SW 1271 (cell line): ENCODE data around the gene RPS27L.
A peak's percentile ranks its signal among the peaks of the same experiment; 100 is the strongest.

ENCODE experiments used
- DNase-seq, 2 experiments: peaks; one replicate each; lab custom pipeline; 2025; lab: John Stamatoyannopoulos, UW

Gene RPS27L

DNA sequence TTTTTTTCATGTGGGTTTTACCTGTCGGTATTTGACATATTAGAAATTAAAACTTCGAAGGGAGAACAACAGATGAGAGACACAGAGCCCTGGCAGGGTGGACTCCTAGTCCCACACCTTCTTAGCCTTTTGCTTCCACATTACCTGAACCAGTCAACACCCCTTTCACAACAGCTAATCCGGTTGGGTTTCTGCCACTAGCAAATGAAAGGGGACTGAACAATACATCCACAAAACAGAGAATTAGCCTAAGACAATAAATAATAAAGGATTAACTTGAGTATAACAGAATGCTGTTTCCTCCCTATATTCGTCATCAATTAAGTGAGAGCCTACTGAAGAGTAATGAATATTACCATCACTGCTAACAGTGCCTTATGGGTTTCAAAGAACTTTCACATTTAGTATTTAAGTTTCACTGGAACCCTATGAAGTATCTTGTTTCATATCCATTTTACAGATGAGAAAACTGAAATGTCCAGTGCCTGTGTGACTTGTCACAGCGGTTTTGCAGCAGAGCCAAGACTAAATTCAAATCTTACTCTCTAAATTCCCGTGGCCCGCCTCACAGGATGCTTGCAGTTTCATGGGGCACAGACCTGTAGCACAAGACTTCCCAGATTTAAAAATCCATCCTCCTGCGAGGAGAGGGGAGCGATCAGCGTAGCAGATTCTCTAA, 31.1 kb upstream of the RPS27L start:
- no peak for DNase-seq

DNA sequence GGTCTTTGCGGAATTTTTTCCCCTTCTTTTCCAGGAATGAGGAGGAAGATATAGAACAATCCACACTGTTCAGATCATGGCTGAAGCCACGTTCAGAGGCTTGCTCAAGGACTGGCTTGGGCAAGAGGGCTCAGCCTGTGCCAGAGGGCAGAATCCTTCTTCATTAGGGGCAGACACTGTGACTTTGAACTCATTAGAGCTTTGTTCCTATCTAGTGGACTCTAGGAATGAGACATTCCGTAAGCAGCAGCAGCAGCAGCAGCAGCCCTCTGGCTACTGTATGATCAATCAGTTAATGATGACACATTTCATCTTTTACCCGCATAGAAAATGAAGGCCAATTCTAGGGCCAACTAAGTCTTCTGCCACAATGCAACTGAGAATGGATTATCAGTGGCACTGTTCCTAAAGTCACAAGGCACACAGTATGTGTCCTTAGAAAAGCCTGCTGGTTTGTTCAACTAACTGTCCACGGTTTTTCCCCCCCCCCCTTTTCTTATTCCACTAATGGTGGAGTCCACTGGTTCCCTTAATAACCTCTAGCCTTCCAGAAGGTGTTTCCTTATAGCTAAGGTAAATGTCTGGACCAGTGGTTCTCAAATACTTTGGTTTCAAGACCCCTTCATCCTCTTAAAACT, 30.4 kb upstream of the RPS27L start:
- no peak for DNase-seq

DNA sequence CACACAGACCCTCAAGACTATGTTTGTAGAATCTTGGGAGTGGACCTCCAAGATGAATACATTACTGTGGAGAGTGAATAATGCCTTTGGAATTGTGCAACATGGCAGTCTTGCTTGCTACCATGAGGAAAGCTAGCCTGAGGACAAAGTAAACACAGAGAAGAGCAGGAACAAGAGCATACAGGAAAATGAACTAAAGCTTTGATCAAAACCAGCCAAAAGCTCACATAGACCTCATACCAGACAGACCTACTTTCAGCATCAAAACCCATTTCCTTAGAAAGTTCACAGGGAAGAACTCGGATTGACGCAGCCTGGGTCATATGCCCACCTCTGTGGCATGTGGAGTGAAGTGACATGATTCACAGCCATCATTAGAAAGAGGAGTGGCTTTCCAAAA, 28.8 kb upstream of the RPS27L start:
- no peak for DNase-seq

DNA sequence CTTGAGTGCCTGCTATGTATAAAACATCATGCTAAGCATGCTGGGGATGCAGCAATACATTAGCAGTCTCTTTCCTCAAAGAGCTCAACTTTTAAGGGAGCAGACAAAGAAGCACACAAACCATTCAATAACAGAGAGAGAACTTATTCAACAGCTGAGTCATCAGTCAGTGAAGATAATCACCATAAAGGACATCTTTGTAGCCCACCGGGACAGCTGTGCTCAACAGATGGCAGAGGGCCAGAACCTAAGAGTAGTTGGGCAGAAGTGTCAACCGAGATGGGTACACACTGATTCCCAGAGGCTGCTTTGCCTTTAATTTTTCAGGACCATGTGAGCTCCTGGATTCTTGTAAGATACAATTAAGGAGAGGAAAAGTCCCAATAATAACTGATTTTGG, 27.9 kb upstream of the RPS27L start:
- no peak for DNase-seq

DNA sequence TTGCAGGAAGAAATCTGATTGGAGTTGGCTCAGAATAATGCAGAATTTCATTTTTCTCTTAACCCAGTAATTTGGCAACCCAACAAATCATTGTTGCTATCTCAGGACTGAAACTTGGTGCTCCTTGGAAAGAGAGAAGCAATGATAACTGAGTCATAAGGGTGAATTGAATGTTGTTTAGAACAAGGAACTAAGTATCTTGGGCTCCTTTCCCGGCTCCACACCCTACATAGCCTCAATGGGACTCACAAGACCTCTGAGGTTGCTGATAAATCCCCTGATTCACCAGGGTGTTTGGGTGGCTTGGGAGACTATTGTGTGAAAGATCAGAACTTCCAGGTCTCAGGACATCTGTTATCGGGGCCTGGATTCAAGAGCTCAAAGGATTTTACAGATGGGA, 24.4 kb upstream of the RPS27L start:
- DNase-seq = no peak

DNA sequence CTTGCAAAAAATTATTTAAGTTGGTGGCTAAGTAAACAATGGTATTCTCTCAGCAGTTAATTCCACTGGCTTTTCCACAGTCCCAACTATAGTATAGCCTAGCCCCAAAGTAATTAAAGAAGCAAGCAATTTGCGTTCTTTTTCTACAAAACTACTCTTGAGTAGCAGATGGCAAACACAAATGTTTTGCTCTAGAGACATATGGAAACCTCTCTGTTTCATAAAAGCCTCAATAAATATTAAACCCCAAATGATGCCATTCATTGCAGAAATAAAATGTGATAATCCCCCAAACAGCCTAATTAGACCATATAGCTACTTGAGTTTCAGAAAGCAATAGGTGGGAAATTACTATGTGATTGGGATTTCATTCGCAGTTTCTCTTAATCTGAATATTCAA, 23.5 kb upstream of the RPS27L start:
- no peak for DNase-seq

DNA sequence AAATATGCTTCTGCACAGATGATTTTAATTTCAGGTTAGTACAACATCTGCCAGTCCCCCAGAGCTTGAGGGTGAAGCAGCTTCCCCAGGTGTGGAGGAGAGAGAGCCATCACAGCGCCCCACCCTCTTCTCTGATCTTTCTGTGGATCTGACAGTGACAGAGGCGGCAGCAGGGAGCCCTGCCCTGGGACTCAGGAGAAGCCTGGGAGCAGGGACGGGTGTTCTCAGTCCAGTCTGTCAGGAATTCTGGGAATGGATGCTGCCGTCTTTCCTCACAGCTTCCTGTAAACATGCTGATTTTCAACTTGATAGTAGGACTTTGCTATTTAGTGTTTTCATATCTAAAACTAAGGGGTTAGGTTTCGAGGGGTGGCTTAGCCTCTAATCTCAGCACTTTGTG, 20.8 kb upstream of the RPS27L start:
- DNase-seq = no peak

DNA sequence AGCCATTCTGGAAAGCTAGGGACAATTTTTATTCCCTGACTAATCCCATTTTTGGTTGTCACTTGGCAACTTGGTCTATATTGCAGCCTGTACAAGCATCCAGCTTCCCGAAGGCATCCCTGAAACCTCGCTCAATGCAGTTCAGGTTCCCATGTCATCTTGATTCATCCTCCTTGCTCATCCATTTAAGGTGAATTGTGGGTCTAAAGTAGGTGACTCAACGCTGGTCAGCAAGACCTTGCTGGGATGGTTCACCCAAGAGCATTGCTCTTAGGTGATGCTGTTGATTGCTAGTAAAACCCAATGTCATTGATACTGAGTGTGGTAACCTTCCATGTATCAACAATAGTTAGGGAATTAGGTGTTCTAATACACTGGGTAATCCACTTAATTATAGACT, 19.0 kb upstream of the RPS27L start:
- DNase-seq = no peak

DNA sequence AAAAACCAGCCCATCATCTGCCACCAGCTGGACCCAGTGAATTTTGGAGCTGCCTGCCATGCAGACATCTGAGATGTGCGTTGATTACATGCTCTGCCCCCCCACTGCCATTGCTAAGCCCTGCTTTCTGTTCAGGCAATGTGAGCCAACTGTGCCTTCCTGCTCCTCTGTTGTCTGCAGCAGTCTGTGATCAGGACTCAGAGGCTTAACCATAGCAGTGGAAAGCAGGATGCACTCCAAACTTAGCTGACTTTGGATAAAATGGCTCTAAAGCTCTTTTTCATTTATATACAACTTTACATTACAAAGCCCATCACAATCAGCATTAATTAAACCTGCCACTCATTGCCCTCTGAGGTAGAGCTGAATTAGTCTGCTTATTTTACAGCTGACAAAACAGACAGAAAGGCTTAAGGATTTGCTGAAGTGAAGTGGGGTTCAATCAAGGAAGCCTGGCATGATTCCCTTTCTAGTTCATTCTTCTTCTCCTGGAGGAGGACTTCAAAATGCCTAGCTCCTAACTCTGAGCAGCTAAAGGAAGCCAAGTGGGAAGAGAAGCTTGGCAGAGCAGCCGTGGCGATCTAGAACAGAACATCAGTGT, 15.7 kb upstream of the RPS27L start:
- no peak for DNase-seq

DNA sequence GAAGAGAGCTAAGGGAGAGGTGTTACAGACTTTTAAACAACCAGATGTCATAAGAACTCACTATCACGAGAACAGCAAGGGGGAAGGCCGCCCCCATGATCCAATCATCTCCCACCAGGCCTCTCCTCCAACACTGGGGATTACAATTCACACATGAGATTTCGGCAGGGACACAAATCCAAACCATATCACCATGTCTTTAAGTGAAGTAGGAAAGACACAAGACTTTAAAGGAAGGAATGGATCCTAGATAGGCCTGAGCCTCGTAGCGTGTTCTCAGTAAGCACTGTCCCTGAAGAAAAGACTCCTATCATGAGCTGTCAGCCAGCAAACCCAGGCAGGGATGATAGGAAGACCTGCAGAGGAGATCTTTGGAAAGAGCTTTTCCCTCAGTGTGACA, 15.1 kb upstream of the RPS27L start:
- DNase-seq = no peak

DNA sequence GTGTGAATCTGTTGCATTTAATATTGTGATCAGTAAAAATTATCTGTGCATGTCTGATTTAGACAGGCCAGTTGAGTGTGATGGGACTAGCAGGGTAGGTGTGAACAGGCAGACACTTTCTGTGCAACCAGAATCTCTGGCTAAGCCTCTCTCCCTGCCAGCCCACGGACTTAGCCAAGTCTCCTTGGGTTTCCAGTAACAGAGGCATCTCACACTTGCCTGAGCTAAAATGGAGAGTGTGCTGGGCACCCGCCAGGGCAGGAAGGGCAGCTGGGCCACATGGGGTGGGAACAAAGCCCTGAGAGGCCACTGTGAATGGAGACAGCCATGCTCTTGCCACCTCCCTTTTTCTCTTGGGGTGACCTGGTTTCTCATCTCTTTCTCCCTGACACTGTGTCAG, 12.5 kb upstream of the RPS27L start:
- no peak for DNase-seq

DNA sequence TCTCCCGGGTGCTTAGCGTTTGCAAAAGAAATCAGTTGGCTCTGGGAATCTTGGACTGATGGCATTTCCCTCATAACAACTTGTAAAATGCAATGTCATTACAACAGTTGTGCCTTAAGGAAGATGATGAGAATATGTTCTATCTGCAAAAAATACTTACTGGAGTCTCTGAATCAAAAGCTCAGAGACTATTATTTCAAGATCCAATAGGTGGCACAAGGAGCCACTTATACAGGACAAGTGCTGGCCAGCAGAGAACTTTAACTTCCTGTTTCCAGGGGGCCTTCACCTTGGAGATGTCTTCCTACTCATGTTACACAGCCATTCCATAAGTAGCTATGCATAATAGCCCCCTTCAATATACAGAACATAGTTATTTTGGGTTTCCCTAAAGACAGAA, 8.9 kb upstream of the RPS27L start:
- no peak for DNase-seq

DNA sequence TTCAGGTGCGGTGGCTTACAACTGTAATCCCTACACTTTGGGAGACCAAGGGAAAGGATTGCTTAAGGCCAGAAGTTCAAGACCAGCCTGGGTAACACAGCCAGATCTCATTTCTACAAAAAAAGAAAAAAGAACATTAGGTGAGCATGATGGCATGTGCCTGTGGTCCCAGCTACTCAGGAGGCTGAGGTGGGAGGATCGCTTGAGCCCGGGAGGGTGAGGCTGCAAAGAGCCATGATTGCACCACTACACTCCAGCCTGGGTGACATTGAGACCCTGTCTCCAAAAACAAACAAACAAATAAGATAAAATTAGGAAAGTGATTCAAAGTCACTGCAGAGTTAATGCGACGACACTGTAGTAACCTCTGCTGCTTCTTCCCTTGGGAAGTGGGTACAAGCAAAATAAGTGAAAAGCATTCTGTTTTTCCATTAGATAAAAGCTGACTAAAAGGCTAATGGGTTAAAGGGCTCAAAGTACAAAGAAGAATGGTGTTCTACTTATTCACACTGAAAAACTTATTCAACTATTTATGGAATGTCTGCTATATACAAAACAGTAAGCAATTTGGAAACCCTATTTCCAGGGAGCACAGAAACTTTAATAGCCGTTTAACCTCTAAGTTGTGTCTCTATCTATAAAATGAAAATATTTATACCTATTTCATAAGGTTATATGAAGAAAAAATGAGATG, 8.0 kb upstream of the RPS27L start:
- DNase-seq = no peak

DNA sequence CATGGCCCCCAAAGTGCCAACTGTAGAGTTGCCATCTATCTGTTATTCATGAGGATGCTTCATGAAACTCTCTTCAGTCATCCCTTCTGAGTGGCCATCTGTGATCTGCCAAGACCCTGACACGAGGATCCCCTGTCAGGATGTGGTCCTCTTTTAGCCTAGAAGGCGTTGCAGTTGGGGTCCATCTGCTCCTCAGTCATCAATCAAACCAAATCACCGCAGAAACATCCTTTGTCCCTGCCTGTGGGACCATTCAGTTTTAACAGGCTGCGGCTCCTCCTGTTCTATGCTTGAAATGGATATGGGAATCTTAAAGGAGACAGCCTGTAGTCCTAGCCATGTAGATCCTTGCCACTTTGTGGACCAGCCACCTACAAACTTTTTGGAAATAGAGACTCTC, 5.9 kb upstream of the RPS27L start:
- no peak for DNase-seq

DNA sequence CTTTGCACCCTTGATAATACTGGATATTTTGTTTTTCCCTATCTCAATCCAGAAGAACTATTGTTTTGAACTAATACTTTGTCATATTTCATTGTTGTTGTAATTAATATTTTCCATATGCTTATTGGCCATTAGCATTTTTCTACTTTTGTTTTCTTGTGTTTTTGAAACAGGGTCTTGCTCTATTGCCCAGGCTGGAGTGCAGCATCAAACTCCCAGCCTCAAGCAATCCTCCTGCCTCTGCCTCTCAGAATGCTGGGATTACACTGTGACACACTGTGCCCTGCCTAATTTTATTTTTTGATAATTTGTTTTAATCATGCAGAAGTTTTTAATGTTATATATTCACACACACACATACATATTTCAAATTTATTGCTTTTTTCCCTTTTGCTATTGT, 3.4 kb upstream of the RPS27L start:
- no peak for DNase-seq

DNA sequence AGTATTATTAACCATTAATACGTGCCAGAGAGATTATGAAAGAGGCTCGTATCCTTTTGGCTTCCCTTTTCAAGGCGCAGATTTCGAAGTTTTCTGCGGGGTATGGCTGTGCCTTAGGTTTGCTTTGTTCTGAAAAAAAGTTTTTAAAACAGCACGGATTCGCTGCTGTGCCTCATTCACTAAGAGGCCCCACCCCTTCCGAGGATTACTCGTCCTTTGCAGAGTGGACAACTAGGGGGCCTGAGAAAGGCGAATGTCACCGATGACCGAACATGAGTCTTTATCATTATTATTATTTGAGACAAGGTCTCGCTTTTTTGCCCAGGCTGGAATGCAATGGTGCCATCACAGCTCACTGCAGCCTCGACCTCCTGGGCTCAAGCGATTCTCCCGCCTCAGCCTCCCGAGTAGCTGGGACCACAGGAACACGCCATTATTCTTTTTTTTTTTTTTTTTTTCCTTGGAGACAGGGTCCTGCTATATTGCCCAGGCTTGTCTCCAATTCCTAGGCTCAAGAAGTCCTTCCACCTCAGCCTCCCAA, 684 bp upstream of the RPS27L start:
- peak; percentile 55 to 78 for DNase-seq

DNA sequence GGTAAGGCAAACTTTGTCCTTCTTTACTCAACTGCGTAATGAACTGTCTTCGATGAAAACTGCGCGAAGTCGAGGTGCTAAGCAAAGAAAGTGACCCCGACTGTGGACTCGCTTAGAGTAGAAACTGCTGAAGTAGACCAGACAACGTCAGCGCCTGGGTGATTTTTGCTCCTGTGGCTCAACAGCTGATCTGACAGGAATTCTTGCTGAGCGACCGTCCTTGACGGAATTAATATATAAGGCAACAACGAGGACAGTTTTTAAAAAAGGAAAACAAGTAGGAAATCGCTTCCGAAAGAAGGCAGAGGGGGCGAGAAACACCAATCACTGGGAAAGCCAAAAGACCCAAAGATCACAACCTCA, 541 bp downstream of the RPS27L start:
- DNase-seq = peak in 1 of 2 experiments; percentile 71

DNA sequence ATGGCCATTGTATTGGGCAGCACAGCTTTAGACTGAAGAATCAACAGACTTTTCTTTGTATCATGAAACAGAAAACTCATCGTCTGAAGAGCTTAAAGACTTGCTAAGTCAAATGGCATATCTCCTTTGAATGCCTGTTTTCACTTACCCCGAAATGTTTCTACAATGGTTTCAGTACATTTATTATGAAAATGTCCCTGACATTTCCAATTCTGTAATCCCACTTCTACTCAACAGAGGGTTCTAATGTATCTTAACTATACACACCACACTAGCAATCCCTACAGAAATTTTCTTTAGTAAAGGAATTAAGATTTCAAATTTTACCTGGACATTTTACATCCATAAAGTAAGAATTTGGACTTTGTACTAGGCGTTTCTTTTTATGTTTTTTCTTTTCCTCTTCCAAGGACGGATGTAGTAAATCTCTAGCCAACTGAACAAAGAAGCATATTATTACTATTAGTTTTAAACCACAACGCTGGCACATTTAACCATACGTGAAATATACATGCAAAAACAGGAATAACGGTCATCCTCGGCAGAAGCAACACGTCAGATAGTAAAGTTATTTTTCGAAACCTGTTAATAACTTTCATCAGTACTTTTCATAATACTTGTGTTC, 1.1 kb downstream of the RPS27L start:
- peak in 1 of 2 experiments; percentile 43 for DNase-seq

DNA sequence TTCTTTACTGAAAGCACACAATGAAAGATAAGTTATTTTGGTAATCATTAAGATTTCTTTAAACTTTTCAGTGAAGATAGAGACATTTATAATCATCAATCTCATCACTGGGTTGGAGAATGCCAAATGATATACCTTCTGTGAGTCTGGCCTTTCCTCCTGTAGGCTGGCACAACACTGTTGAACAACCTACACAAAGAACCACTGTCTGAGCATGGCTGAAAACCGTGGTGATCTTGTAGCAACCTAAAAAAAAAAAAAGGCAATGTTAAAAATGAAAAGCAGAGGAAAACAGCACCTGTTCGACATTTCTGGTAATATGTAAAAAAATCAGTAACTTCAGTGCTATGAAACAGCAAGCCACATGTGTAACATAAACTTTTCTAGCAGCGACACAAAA, 1.8 kb downstream of the RPS27L start:
- no peak for DNase-seq

DNA sequence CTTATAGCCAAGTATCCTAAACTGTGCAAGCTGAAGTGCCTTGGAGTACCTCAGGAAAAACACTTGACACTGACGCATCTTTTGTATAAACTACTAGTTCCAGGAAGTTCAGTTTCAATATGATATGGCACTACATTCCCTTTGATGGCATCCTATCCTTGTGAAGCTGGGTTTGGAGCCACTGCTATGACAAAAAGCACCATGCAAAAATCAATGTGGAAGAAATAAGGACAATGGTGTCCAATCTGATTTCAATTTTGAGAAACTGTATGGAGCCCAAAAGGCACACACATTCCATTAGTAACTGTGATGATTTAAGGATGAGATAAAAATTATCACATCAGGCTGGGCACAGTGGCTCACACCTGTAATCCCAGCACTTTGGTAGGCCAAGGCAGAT, 5.6 kb downstream of the RPS27L start:
- DNase-seq = no peak

DNA sequence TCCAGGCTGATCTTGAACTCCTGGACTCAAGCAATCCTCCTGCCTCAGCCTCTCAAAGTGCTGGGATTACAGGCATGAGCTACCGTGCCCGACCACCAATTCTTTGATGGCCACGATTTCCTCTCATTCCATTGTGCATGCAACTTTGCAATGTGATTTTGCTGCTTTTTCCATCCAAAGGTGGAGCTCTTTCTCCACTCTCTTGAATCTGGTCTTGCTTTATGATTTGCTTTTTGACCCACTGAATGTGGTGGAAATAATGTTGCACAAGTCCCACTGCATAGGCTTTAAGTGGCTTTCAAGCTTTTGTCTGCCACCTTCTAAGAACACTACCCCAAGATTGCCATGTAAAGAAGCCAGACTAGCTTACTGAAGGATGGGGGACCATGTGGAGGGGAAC, 10.6 kb downstream of the RPS27L start:
- DNase-seq = no peak

DNA sequence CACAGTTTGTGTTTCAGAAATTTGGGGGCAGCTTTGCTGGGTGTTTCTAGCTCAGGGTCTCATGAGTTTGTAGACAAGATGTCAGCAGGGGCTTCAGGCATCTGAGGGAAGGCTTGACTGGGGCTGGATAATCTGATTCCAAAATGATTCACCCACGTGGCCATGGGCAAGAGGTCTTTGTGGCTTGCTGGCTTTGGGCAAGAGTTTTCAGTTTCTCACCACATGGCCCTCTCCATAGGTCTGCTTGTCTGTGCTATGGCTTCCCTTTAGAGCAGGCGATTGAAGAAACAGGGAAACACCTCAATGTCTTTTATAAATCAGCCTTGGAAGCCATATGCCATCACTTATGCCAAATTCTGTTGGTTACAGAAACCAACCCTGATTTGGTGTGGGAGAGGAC, 11.9 kb downstream of the RPS27L start:
- no peak for DNase-seq

DNA sequence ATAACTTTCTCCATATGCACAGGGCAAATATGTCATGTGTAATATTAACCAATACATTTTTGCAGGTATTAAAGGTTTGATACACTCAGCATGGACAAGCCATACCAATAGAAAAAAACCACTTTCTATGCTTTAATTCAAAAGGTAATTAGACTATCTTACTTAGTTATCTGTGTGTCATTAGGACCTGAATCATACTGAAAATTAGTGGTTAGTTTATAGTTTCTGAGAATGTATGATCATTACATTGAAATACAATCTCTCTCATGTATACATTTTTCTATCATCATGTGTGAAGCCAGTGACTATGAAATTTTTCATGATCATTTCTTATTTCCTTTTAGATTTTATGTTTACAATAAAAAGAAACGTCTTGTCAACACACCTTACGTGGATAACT, 16.3 kb downstream of the RPS27L start:
- no peak for DNase-seq
